Activated B cell treated with CpG ODN at 0.5 μM for 24 hours (primary cell): ENCODE data around the gene SEPTIN2. TPM values are rescaled to one million over a fixed set of nuclear protein-coding genes. Genes with fewer than 3 reads are reported as not detected.

Experiments
- ATAC-seq: fragments of 200-7000 bp; cut with Tn5 transposase; one replicate; pipeline ENCODE4 v1.10.0; 2021; ENCODE audit warnings: low read depth, mild to moderate bottlenecking, moderate library complexity
- CTCF ChIA-PET: fragments of 350-600 bp; sonication (Branson Sonifier 250); formaldehyde crosslinking; loops from one replicate; lab custom pipeline; 2021; ENCODE audit warnings: antibody characterized with exemption; lab: Charles Lee
- POLR2A ChIA-PET: fragments of 350-600 bp; sonication (Branson Sonifier 250); formaldehyde crosslinking; loops from one replicate; lab custom pipeline; 2021; ENCODE audit warnings: antibody characterized with exemption; lab: Charles Lee
- DNase-seq: peaks from one replicate; pipeline ENCODE4 v3.0.0; 2022
- H3K27ac Mint-ChIP-seq: one replicate; pipeline ENCODE4 v1.8.0; 2020; ENCODE audit warnings: mixed read lengths
- H3K27me3 Mint-ChIP-seq: one replicate; pipeline ENCODE4 v1.8.0; 2021; ENCODE audit warnings: mixed read lengths
- H3K36me3 Mint-ChIP-seq: one replicate; pipeline ENCODE4 v1.8.0; 2021; ENCODE audit warnings: low read depth, mixed read lengths
- H3K4me1 Mint-ChIP-seq: one replicate; pipeline ENCODE4 v1.8.0; 2021; ENCODE audit warnings: mixed read lengths
- H3K4me3 Mint-ChIP-seq: one replicate; pipeline ENCODE4 v1.8.0; 2020; ENCODE audit warnings: mild to moderate bottlenecking, mixed read lengths
- H3K9me3 Mint-ChIP-seq: one replicate; pipeline ENCODE4 v1.8.0; 2020; ENCODE audit warnings: mixed read lengths
- CTCF ChIP-seq: fragments of 200-600 bp; IDR thresholded peaks from one replicate; pipeline ENCODE4 v1.8.0; 2022; ENCODE audit warnings: antibody characterized with exemption, mild to moderate bottlenecking
- intact Hi-C: fragments of 100-400 bp; cut with micrococcal nuclease; formaldehyde crosslinking; loops from one replicate; pipeline ENCODE4 v1.15.1; 2024
- total RNA-seq: library from RNA; stranded (reverse); gene quantifications from 2 replicates; pipeline ENCODE4 v1.2.3, GENCODE V29; 2022

SEPTIN2 gene
- total RNA-seq = 238 and 251 TPM in 2 replicates

- intact Hi-C loops = loop anchor here (1.0 to 10.0 kb wide), 17 partner anchors 8 to 1911 kb away; partner anchors contain the start of genes D2HGDH, DUSP28, FARP2 and HDAC4
- CTCF ChIA-PET = interaction anchor here (1.4 kb wide), 1 partner anchor 59 kb away, joined by 3 read pairs; no protein-coding TSS in a partner anchor
- peak; percentile 82 for DNase-seq
Measured at GRCh38 chr2:241315879-241316631, at the start of gene SEPTIN2. Gene SEPTIN2, plus strand, starts transcription at chr2:241315925. Its CDS starts 8,308 bp downstream, at chr2:241324233.

GRCh38 chr2:241267249-241268067 is 48.3 kb upstream of the SEPTIN2 start:
- ATAC-seq = no peak
- Mint-ChIP-seq H3K4me3 (no peak overlapping the region), H3K9me3 (no peaks in the 10 kb centered on the region), H3K36me3 (peaks cover 59% of the 10 kb centered on the region), H3K27ac (no peak overlapping the region), H3K4me1 (peaks cover 23% of the 10 kb centered on the region), H3K27me3 (no peaks in the 10 kb centered on the region)
- no peak for TF ChIP-seq CTCF
- POLR2A ChIA-PET = no interaction called here
- DNase-seq = no peak
- intact Hi-C loops = no loop called here
- CTCF ChIA-PET = no interaction called here

More at GRCh38 chr2:241315879-241316631, at the start of gene SEPTIN2:
- peak within 1 kb of the TSS; percentile 100 for H3K27ac Mint-ChIP-seq
- POLR2A ChIA-PET = interaction anchor here (0.6 to 4.1 kb wide), 27 partner anchors 9 to 755 kb away, joined by 3 to 50 read pairs (median 6); partner anchors contain the start of genes ATG4B, D2HGDH, DTYMK and DUSP28
- H3K9me3 Mint-ChIP-seq = no peaks in the 10 kb centered on the region
- peaks cover 40% of the 10 kb centered on the region for H3K36me3 Mint-ChIP-seq
- peaks cover 79% of the 10 kb centered on the region for H3K4me1 Mint-ChIP-seq
- no peaks in the 10 kb centered on the region for H3K27me3 Mint-ChIP-seq
- peak; percentile 30 for ATAC-seq
- peak within 1 kb of the TSS; percentile 98 for H3K4me3 Mint-ChIP-seq
- TF ChIP-seq CTCF = no peak

DNA sequence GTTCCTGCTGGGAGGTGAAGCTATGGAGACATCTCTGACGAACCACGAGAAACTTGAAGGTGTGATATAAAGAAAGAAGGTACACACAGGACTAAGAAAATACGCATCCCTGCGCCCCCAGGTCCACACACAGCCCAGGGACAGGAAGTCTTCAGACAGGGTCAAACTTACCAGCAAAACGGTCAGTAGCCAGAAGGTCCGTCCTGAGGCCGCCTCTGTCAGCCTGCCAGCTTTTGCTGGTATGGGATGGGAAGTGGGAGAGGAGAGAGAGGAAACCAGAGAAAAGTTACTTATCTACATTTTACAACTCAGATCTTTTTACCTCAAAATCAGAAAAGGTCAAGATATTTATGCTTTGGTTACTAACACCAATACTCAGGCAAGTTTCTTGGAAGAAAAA is 47.4 kb upstream of the SEPTIN2 start:
- DNase-seq (no peak), ATAC-seq (no peak)
- no peaks in the 10 kb centered on the region for H3K9me3 Mint-ChIP-seq
- no peak overlapping the region for H3K4me3 Mint-ChIP-seq
- no peak for TF ChIP-seq CTCF
- H3K27me3 Mint-ChIP-seq = no peaks in the 10 kb centered on the region
- peaks cover 28% of the 10 kb centered on the region for H3K4me1 Mint-ChIP-seq
- intact Hi-C loops = no loop called here
- CTCF ChIA-PET = no interaction called here
- no peak overlapping the region for H3K27ac Mint-ChIP-seq
- POLR2A ChIA-PET = no interaction called here
- peaks cover 50% of the 10 kb centered on the region for H3K36me3 Mint-ChIP-seq

DNA sequence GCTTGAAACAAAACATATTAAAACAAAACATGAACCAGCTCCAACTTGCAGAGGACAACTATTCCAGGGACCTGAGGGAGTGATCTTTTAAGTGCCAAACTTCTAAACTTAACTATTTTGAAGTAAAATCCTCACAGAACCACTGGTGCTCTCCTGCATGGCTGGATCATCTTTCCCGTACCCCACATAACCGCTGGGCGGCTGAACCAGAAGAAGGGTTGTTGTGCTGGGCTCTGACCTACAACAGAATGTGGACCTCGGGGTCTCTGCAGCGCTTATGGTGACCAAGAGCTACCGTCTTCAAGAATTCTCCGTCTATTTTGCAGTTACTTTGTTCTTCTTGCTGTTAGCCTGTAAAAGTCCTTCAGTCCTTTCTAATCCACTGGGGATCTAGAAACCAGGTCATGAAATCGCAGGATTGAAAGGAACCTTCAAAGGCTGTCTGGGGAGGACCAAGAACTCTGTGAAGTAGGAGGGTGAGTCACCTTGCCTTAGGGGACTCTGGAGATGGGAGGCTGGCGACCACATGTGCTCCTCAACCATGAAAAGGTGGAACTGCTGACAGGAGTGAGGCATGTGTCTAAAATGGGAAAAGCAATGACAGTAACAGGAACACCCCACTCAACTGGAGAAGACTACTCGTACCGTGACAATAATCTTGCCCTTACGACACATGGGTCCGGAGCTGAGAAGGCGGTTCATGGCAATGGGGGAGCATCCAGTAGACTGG is 46.8 kb upstream of the SEPTIN2 start:
- Mint-ChIP-seq H3K9me3 (no peaks in the 10 kb centered on the region), H3K36me3 (peaks cover 45% of the 10 kb centered on the region), H3K4me1 (peaks cover 32% of the 10 kb centered on the region), H3K4me3 (no peak overlapping the region), H3K27ac (no peak overlapping the region), H3K27me3 (no peaks in the 10 kb centered on the region)
- intact Hi-C loops = no loop called here
- ATAC-seq (no peak), DNase-seq (no peak)
- TF ChIP-seq CTCF = no peak
- ChIA-PET CTCF (no interaction called here), POLR2A (no interaction called here)
